Raji (cell line): Measurements from ENCODE around the gene ZNF511.

Experiments used
- POLR2A ChIP-seq: IDR thresholded peaks from 2 replicates; pipeline ENCODE4 v1.6.1; 2011; ENCODE audit warnings: low read depth, low read length, control low read depth; ENCODE audit not compliant: insufficient read depth

The ZNF511 gene

GRCh38 chr10:133358162-133358924 lies 49.6 kb downstream of the ZNF511 start:
- no peak for TF ChIP-seq POLR2A

GRCh38 chr10:133358925-133359310 lies 50.2 kb downstream of the ZNF511 start:
- no peak for TF ChIP-seq POLR2A

- no peak for TF ChIP-seq POLR2A
Measured at GRCh38 chr10:133359554-133359971, 50.8 kb downstream of the ZNF511 start.

GRCh38 chr10:133359972-133360610 lies 51.4 kb downstream of the ZNF511 start:
- no peak for TF ChIP-seq POLR2A

- no peak for TF ChIP-seq POLR2A
Measured at GRCh38 chr10:133361227-133361626, 52.5 kb downstream of the ZNF511 start.

GRCh38 chr10:133361773-133362441 lies 53.2 kb downstream of the ZNF511 start:
- TF ChIP-seq POLR2A = no peak
